ENCODE measurements around the gene SESN2.
A peak's percentile ranks its signal among the peaks of the same experiment; 100 is the strongest.

SESN2 gene

DNA sequence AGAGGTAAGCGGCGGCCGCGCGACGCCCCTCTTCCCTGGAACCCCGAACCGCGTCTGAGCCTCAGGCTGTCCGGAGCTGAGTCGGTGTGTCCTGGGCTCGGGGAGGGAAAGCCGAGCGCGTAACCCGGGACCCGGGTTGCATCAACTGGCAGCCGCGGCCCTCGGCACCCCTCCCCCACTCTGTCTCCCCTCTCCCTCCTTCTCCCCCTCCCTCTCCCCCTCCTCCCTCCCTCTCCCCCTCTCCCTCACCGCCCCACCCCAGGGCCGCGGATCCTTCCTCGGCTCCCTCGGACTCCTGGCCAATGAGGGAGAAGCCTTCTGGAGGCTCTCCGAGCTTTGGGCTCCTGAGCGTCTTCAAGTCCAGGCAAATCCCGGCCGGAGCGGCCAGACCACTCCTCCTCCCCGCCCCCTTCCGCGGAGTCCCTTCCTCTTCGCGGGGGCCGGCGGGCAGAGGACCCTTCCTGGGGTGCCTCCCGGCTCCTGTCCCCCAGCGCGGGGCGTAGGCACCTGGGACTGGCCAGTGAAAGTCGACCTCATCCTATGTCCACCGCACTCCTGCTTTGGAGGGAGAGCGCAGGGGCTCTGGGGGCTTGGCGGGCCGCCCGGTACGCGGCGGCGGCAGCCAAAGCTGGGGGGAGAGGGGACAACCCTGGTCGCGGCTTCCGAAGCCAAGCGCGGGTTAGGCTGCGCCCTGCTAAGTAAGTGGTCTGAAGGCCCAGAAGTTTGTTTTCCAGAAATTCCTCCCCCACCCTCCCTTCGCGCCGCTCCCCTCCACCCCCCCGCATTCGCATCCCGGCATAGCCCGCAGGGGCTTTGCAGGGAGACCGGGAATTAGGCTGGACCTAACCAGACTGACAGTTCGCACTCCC, 850 bp downstream of the SESN2 start:
- no peak for TF ChIP-seq EZH2 (IDR thresholded peaks at IDR 0.05; ENCODE audit: borderline replicate concordance, low read depth, low read length, severe bottlenecking)
- TF ChIP-seq, protein P1, sequence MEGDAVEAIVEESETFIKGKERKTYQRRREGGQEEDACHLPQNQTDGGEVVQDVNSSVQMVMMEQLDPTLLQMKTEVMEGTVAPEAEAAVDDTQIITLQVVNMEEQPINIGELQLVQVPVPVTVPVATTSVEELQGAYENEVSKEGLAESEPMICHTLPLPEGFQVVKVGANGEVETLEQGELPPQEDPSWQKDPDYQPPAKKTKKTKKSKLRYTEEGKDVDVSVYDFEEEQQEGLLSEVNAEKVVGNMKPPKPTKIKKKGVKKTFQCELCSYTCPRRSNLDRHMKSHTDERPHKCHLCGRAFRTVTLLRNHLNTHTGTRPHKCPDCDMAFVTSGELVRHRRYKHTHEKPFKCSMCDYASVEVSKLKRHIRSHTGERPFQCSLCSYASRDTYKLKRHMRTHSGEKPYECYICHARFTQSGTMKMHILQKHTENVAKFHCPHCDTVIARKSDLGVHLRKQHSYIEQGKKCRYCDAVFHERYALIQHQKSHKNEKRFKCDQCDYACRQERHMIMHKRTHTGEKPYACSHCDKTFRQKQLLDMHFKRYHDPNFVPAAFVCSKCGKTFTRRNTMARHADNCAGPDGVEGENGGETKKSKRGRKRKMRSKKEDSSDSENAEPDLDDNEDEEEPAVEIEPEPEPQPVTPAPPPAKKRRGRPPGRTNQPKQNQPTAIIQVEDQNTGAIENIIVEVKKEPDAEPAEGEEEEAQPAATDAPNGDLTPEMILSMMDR (IDR thresholded peaks at IDR 0.05; ENCODE audit: borderline replicate concordance, extremely low read depth, low read length, poor library complexity, severe bottlenecking): no peak
- ATAC-seq (ENCODE audit: insufficient read depth, low read depth) (peak; percentile 2; the same call in 1 of the 3 replicates), DNase-seq (peak; percentile 66)
- Histone ChIP-seq H4K20me1 (ENCODE audit: insufficient read depth, low read length) (peaks cover 33% of the 10 kb centered on the region; the same call in 1 of the 2 replicates), H2AFZ (ENCODE audit: low read depth, low read length) (peak overlapping the region; percentile 90), H3K27ac (ENCODE audit: low read length) (peak overlapping the region; percentile 76), H3K4me3 (ENCODE audit: low read depth in 1 of 2, low read length in 2 of 2) (peak overlapping the region; percentile 79 to 97), H3K79me2 (ENCODE audit: insufficient read depth, low read length) (peaks cover 52% of the 10 kb centered on the region), H3K4me2 (ENCODE audit: insufficient read depth, low read length) (peak overlapping the region; percentile 97), H3K9me3 (ENCODE audit: insufficient read depth, low read length, severe bottlenecking) (no peaks in the 10 kb centered on the region), H3K9ac (ENCODE audit: low read depth, low read length) (peak overlapping the region; percentile 87), H3K4me1 (ENCODE audit: insufficient read depth, low read length) (peaks cover 39% of the 10 kb centered on the region), H3K36me3 (ENCODE audit: insufficient read depth, low read length) (no peaks in the 10 kb centered on the region), H3K27me3 (ENCODE audit: insufficient read depth, low read length, poor library complexity) (no peaks in the 10 kb centered on the region)

GRCh38 chr1:28260803-28261174, 1.5 kb downstream of the SESN2 start:
- Histone ChIP-seq H3K9me3 (ENCODE audit: insufficient read depth, low read length, severe bottlenecking) (no peaks in the 10 kb centered on the region), H3K4me1 (ENCODE audit: insufficient read depth, low read length) (peaks cover 39% of the 10 kb centered on the region), H3K9ac (ENCODE audit: low read depth, low read length) (peak overlapping the region; percentile 87; the same call in 1 of the 2 replicates), H3K4me2 (ENCODE audit: insufficient read depth, low read length) (peak overlapping the region; percentile 97), H3K36me3 (ENCODE audit: insufficient read depth, low read length) (no peaks in the 10 kb centered on the region), H4K20me1 (ENCODE audit: insufficient read depth, low read length) (peaks cover 33% of the 10 kb centered on the region; the same call in 1 of the 2 replicates), H3K27me3 (ENCODE audit: insufficient read depth, low read length, poor library complexity) (no peaks in the 10 kb centered on the region), H3K4me3 (ENCODE audit: low read depth in 1 of 2, low read length in 2 of 2) (peak overlapping the region in 1 of 2 experiments; percentile 97; a peak in 2 of 4 replicates), H2AFZ (ENCODE audit: low read depth, low read length) (no peak overlapping the region), H3K79me2 (ENCODE audit: insufficient read depth, low read length) (peaks cover 56% of the 10 kb centered on the region), H3K27ac (ENCODE audit: low read length) (no peak overlapping the region)
- ATAC-seq (ENCODE audit: insufficient read depth, low read depth): no peak
- TF ChIP-seq, protein P1 (IDR thresholded peaks at IDR 0.05; ENCODE audit: borderline replicate concordance, extremely low read depth, low read length, poor library complexity, severe bottlenecking): no peak
- TF ChIP-seq EZH2 (IDR thresholded peaks at IDR 0.05; ENCODE audit: borderline replicate concordance, low read depth, low read length, severe bottlenecking): no peak
- DNase-seq: no peak

GRCh38 chr1:28264897-28265296, 5.6 kb downstream of the SESN2 start:
- DNase-seq (no peak), ATAC-seq (ENCODE audit: insufficient read depth, low read depth) (no peak)
- Histone ChIP-seq H3K79me2 (ENCODE audit: insufficient read depth, low read length) (peaks cover 74% of the 10 kb centered on the region), H3K9ac (ENCODE audit: low read depth, low read length) (no peak overlapping the region), H4K20me1 (ENCODE audit: insufficient read depth, low read length) (peaks cover 49% of the 10 kb centered on the region), H3K27me3 (ENCODE audit: insufficient read depth, low read length, poor library complexity) (no peaks in the 10 kb centered on the region), H3K4me3 (ENCODE audit: low read depth in 1 of 2, low read length in 2 of 2) (no peak overlapping the region), H3K27ac (ENCODE audit: low read length) (no peak overlapping the region), H3K36me3 (ENCODE audit: insufficient read depth, low read length) (no peaks in the 10 kb centered on the region), H3K9me3 (ENCODE audit: insufficient read depth, low read length, severe bottlenecking) (no peaks in the 10 kb centered on the region), H3K4me1 (ENCODE audit: insufficient read depth, low read length) (peaks cover 25% of the 10 kb centered on the region), H3K4me2 (ENCODE audit: insufficient read depth, low read length) (no peak overlapping the region), H2AFZ (ENCODE audit: low read depth, low read length) (no peak overlapping the region)
- no peak for TF ChIP-seq EZH2 (IDR thresholded peaks at IDR 0.05; ENCODE audit: borderline replicate concordance, low read depth, low read length, severe bottlenecking)
- TF ChIP-seq, protein P1 (IDR thresholded peaks at IDR 0.05; ENCODE audit: borderline replicate concordance, extremely low read depth, low read length, poor library complexity, severe bottlenecking): no peak
